Neural progenitor cell (in vitro differentiated cells): ENCODE results near the gene ATAD3A. TPM values are rescaled to one million over a fixed set of nuclear protein-coding genes. Genes with fewer than 3 reads are reported as not detected.
A peak's percentile ranks its signal among the peaks of the same experiment; 100 is the strongest.

Experiments used
- DNase-seq: peaks from one replicate; pipeline ENCODE4 v3.0.0-alpha.2; 2016; ENCODE audit warnings: low spot score
- H2AFZ ChIP-seq: fragments of 200-600 bp; sonication (generic); replicated peaks from 2 replicates; pipeline ENCODE4 v1.6.1; 2016; ENCODE audit warnings: antibody characterized with exemption
- H3F3A ChIP-seq: fragments of 200-600 bp; sonication (generic); 2 replicates; pipeline ENCODE4 v1.6.1; 2016; ENCODE audit warnings: antibody characterized with exemption, low read depth
- H3K27ac ChIP-seq: fragments of 200-600 bp; sonication (generic); 2 replicates; pipeline ENCODE4 v1.5.1; 2016; ENCODE audit warnings: mild to moderate bottlenecking
- H3K27me3 ChIP-seq: fragments of 200-600 bp; sonication (generic); 2 replicates; pipeline ENCODE4 v1.6.1; 2016; ENCODE audit warnings: mild to moderate bottlenecking, moderate library complexity
- H3K36me3 ChIP-seq: fragments of 200-600 bp; sonication (generic); 2 replicates; pipeline ENCODE4 v1.5.1; 2016
- H3K4me1 ChIP-seq: fragments of 200-600 bp; sonication (generic); 2 replicates; pipeline ENCODE4 v1.6.1; 2016; ENCODE audit warnings: mixed run types
- H3K4me2 ChIP-seq: fragments of 200-600 bp; sonication (generic); 2 replicates; pipeline ENCODE4 v1.6.1; 2016
- H3K4me3 ChIP-seq: fragments of 200-600 bp; sonication (generic); 2 replicates; pipeline ENCODE4 v1.5.1; 2016
- H3K79me2 ChIP-seq: fragments of 200-600 bp; sonication (generic); 2 replicates; pipeline ENCODE4 v1.6.1; 2016; ENCODE audit warnings: low read depth
- H3K9ac ChIP-seq: fragments of 200-600 bp; sonication (generic); 2 replicates; pipeline ENCODE4 v1.6.1; 2016
- H3K9me3 ChIP-seq: fragments of 200-600 bp; sonication (generic); 2 replicates; pipeline ENCODE4 v1.5.1; 2016; ENCODE audit warnings: low read depth
- H4K20me1 ChIP-seq: fragments of 200-600 bp; sonication (generic); 2 replicates; pipeline ENCODE4 v1.6.1; 2016; ENCODE audit warnings: low read depth
- H3K27ac Mint-ChIP-seq: 3 replicates; pipeline ENCODE4 v1.8.0; 2021; ENCODE audit warnings: mixed read lengths
- H3K27me3 Mint-ChIP-seq: 2 replicates; pipeline ENCODE4 v1.8.0; 2022; ENCODE audit warnings: low read depth, mild to moderate bottlenecking, inconsistent platforms, moderate library complexity, mixed read lengths; ENCODE audit not compliant: insufficient read depth
- H3K36me3 Mint-ChIP-seq: 3 replicates; pipeline ENCODE4 v1.8.0; 2021; ENCODE audit warnings: mixed read lengths
- H3K4me1 Mint-ChIP-seq: 3 replicates; pipeline ENCODE4 v1.8.0; 2021; ENCODE audit warnings: mixed read lengths
- H3K4me3 Mint-ChIP-seq: 3 replicates; pipeline ENCODE4 v1.8.0; 2021; ENCODE audit warnings: mild to moderate bottlenecking, moderate library complexity, mixed read lengths
- H3K9me3 Mint-ChIP-seq: 3 replicates; pipeline ENCODE4 v1.8.0; 2020; ENCODE audit warnings: mixed read lengths
- EZH2 ChIP-seq: fragments of 200-600 bp; sonication (generic); IDR thresholded peaks from 2 replicates; pipeline ENCODE4 v1.6.1; 2017; ENCODE audit warnings: antibody characterized with exemption, mild to moderate bottlenecking, moderate library complexity
- EZH2phosphoT487 ChIP-seq: fragments of 200-600 bp; sonication (generic); IDR thresholded peaks from 2 replicates; pipeline ENCODE4 v1.6.1; 2017; ENCODE audit warnings: antibody characterized with exemption
- total RNA-seq: library from RNA; depleted of rRNA; stranded (reverse); fragments of >200 nt; gene quantifications from 2 replicates; pipeline ENCODE4 v1.2.3, GENCODE V29; 2015; ENCODE audit warnings: low replicate concordance
- TF ChIP-seq, protein P1 (sequence below): fragments of 200-600 bp; sonication (generic); IDR thresholded peaks from 2 replicates; pipeline ENCODE4 v1.5.1; 2017; ENCODE audit warnings: antibody characterized with exemption, mild to moderate bottlenecking

Gene ATAD3A
- total RNA-seq, 1 donor from 2014 or later: 7.8 TPM

DNA sequence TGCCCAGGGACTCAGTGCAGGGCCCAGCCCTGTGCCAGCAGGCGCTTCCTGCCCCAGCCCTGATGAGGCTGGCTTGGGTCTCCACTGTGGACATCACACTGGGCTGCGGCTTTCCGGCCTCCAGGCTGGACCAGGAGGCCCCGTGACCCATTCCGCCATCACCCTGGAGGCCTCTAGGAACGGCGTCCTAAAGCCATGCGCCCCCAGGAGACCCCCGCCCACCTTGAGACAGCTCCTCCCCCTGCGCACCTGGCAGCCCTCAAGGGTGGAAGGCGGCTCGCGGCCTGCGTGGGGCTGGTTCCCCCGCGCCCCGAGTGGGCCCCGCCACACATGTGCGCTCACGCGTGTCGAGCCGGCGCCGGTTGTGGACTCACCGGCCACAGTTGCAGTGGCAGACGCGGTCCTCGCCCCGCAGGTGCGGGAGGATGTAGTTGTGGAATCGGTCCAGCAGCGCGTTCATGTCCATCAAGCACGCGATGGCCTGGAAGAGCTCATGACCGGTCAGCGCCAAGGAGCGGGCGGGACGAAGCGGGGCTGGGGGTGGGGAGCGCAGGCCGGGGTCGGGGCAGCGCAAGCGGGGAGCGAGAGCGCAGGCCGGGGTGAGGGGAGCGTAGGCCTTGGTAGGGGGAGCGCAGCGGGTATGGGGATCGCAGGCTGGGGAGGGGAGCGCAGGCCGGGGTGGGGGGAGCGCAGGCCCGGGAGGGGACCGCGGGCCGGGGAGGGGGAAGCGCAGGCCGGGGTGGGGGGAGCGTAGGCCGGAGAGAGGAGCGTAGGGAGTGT lies 27.5 kb downstream of the ATAD3A start:
- Histone ChIP-seq H3K9me3 (no peaks in the 10 kb centered on the region), H3K27me3 (no peaks in the 10 kb centered on the region), H3K4me1 (peaks cover 5% of the 10 kb centered on the region), H3K36me3 (no peaks in the 10 kb centered on the region), H3K79me2 (peaks cover 5% of the 10 kb centered on the region), H3K9ac (no peak overlapping the region), H3K4me2 (peak overlapping the region; percentile 94), H3K4me3 (peak overlapping the region; percentile 59), H2AFZ (no peak overlapping the region), H4K20me1 (peaks cover 38% of the 10 kb centered on the region), H3F3A (peaks cover 25% of the 10 kb centered on the region), H3K27ac (no peak overlapping the region)
- Mint-ChIP-seq H3K27ac (no peak overlapping the region), H3K36me3 (peaks cover 11% of the 10 kb centered on the region), H3K4me3 (peak overlapping the region; percentile 86), H3K9me3 (no peaks in the 10 kb centered on the region), H3K4me1 (peaks cover 11% of the 10 kb centered on the region), H3K27me3 (peaks cover 2% of the 10 kb centered on the region)
- peak; percentile 80 for DNase-seq
- TF ChIP-seq, protein P1, sequence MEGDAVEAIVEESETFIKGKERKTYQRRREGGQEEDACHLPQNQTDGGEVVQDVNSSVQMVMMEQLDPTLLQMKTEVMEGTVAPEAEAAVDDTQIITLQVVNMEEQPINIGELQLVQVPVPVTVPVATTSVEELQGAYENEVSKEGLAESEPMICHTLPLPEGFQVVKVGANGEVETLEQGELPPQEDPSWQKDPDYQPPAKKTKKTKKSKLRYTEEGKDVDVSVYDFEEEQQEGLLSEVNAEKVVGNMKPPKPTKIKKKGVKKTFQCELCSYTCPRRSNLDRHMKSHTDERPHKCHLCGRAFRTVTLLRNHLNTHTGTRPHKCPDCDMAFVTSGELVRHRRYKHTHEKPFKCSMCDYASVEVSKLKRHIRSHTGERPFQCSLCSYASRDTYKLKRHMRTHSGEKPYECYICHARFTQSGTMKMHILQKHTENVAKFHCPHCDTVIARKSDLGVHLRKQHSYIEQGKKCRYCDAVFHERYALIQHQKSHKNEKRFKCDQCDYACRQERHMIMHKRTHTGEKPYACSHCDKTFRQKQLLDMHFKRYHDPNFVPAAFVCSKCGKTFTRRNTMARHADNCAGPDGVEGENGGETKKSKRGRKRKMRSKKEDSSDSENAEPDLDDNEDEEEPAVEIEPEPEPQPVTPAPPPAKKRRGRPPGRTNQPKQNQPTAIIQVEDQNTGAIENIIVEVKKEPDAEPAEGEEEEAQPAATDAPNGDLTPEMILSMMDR: no peak
- no peak for TF ChIP-seq EZH2phosphoT487
- no peak for TF ChIP-seq EZH2

DNA sequence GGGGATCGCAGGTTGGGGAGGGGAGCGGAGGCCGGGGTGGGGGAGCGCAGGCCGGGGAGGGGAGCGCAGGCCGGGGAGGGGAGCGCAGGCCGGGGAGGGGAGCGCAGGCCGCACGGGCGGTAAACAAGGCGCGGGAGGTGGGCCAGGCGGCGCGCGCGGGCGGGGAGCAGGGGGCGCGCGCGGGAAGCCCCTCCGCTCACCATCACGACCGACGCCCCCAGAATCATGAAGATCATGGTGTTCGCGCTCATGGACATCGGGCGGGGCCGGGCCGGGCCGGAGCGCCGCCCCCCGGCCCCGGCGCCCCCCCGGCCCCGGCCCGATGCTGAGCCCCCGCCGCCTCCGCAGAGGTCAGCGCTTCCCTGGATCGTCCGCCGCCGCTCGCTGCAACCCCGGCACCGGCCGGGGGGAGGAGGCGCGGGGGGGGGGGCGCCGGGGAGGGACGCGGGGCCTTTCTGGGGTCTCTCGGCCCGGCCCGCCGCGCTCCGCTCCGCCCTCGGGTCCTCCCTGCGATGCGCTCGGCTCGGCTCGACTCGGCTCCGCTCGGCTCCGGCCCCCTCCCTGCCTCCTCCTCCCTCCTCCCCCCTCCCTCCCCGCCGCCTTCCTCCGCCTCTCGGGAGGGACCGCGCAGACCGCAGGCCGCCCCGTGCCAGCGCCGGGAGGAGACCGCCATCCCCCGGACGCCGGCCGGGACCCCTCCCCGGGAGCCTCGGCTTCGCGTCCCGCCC lies 28.3 kb downstream of the ATAD3A start, which contains the start of gene TMEM240:
TMEM240 (minus strand) TSS at position 535 of the 728 bp plus-strand sequence; CDS start at position 257, 278 bp downstream.
- DNase-seq: peak; percentile 92
- Histone ChIP-seq H3K27me3 (no peaks in the 10 kb centered on the region), H3K4me1 (peaks cover 5% of the 10 kb centered on the region), H3K4me2 (peak within 1 kb of the TSS; percentile 94), H4K20me1 (peaks cover 38% of the 10 kb centered on the region), H3K9me3 (no peaks in the 10 kb centered on the region), H3K9ac (no peak within 1 kb of the TSS), H2AFZ (no peak within 1 kb of the TSS), H3F3A (peaks cover 25% of the 10 kb centered on the region), H3K27ac (no peak within 1 kb of the TSS), H3K36me3 (no peaks in the 10 kb centered on the region), H3K79me2 (peaks cover 5% of the 10 kb centered on the region), H3K4me3 (peak within 1 kb of the TSS; percentile 59)
- no peak within 1 kb of the TSS for H3K27ac Mint-ChIP-seq
- peaks cover 11% of the 10 kb centered on the region for H3K4me1 Mint-ChIP-seq
- peak within 1 kb of the TSS; percentile 86 for H3K4me3 Mint-ChIP-seq
- no peaks in the 10 kb centered on the region for H3K9me3 Mint-ChIP-seq
- TF ChIP-seq EZH2phosphoT487 (no peak), EZH2 (no peak)
- TF ChIP-seq, protein P1: no peak
- H3K36me3 Mint-ChIP-seq: peaks cover 13% of the 10 kb centered on the region
- H3K27me3 Mint-ChIP-seq: peaks cover 2% of the 10 kb centered on the region

- peaks cover 38% of the 10 kb centered on the region for H4K20me1 ChIP-seq
- no peak overlapping the region for H3K27ac ChIP-seq
- H3K9ac ChIP-seq: no peak overlapping the region
- no peak for DNase-seq
- Mint-ChIP-seq H3K4me3 (peak overlapping the region; percentile 75), H3K9me3 (no peaks in the 10 kb centered on the region), H3K27me3 (peaks cover 2% of the 10 kb centered on the region), H3K27ac (no peak overlapping the region), H3K4me1 (peaks cover 11% of the 10 kb centered on the region), H3K36me3 (peaks cover 13% of the 10 kb centered on the region)
- H3K4me2 ChIP-seq: peak overlapping the region; percentile 94
- TF ChIP-seq, protein P1: no peak
- TF ChIP-seq EZH2 (no peak), EZH2phosphoT487 (no peak)
- H3K4me1 ChIP-seq: peaks cover 5% of the 10 kb centered on the region
- H3K79me2 ChIP-seq: peaks cover 5% of the 10 kb centered on the region
- H3K36me3 ChIP-seq: no peaks in the 10 kb centered on the region
- H3K27me3 ChIP-seq: no peaks in the 10 kb centered on the region
- no peak overlapping the region for H2AFZ ChIP-seq
- peak overlapping the region; percentile 59 for H3K4me3 ChIP-seq
- peaks cover 25% of the 10 kb centered on the region for H3F3A ChIP-seq
- H3K9me3 ChIP-seq: no peaks in the 10 kb centered on the region
Measured at GRCh38 chr1:1540818-1541628, 29.1 kb downstream of the ATAD3A start.
